ENCODE data around the gene TXNRD1. TPM values are rescaled to one million over a fixed set of nuclear protein-coding genes. Genes with fewer than 3 reads are reported as not detected.

TXNRD1 gene
- total and polyA plus RNA-seq, 2 of the 8 experiments (the other 6 are each of a cell fraction or from before 2014, with no cell fraction given): 56.8 to 127 TPM

GRCh38 chr12:104282109-104282508 lies 66.5 kb downstream of the TXNRD1 start:
- Histone ChIP-seq H3K36me3 (ENCODE audit: control insufficient read depth in 2 of 4, insufficient read depth in 4 of 4, low read length in 3 of 4) (no peaks in the 10 kb centered on the region), H3K27ac (ENCODE audit: low read depth, low read length) (no peak overlapping the region), H4K8ac (ENCODE audit: extremely low read depth, insufficient read depth, low read length) (no peak overlapping the region), H4K5ac (ENCODE audit: insufficient read length, low read depth, low read length) (no peak overlapping the region), H3K56ac (replicated peaks; ENCODE audit: insufficient read length, low read depth, low read length) (no peak overlapping the region), H2AFZ (ENCODE audit: low read length) (0 out of 2 replicates have a peak overlapping the region, but pooled peaks have one; percentile 34), H2AK5ac (ENCODE audit: low read depth, low read length) (no peak overlapping the region), H3K79me2 (ENCODE audit: control insufficient read depth in 1 of 2, insufficient read depth in 2 of 2, low read length in 2 of 2) (peaks cover 0 to 1% of the 10 kb centered on the region in 2 experiments; a peak in 1 of 4 replicates), H2BK5ac (ENCODE audit: low read depth, low read length) (no peak overlapping the region), H4K20me1 (replicated peaks in 1 of 2; ENCODE audit: control insufficient read depth in 1 of 2, insufficient read depth in 2 of 2, low read length in 2 of 2) (no peaks in the 10 kb centered on the region), H2BK12ac (ENCODE audit: low read depth, low read length) (no peak overlapping the region), H2BK15ac (ENCODE audit: low read length) (no peak overlapping the region), H3K4me2 (ENCODE audit: insufficient read depth in 1 of 2, low read depth in 2 of 2, low read length in 2 of 2) (no peak overlapping the region), H3K4ac (replicated peaks; ENCODE audit: insufficient read length, low read depth, low read length) (no peak overlapping the region), H3K79me1 (ENCODE audit: low read depth, low read length) (no peaks in the 10 kb centered on the region), H3K18ac (ENCODE audit: extremely low read depth, low read length) (no peak overlapping the region), H3K4me1 (replicated peaks in 1 of 4; ENCODE audit: control insufficient read depth in 3 of 4, insufficient read depth in 4 of 4, low read length in 3 of 4) (peaks cover 0 to 10% (median 4%) of the 10 kb centered on the region in 4 experiments; a peak in 6 of 7 replicates), H3K23me2 (ENCODE audit: low read depth, low read length) (no peaks in the 10 kb centered on the region), H3K9ac (replicated peaks in 1 of 4; ENCODE audit: extremely low read depth in 1 of 4, low read depth in 3 of 4, low read length in 3 of 4) (no peak overlapping the region), H3K23ac (ENCODE audit: insufficient read length) (no peak overlapping the region), H3K9me3 (ENCODE audit: insufficient read depth in 2 of 2, low read depth in 1 of 2, low read length in 1 of 2) (no peaks in the 10 kb centered on the region), H3K27me3 (replicated peaks in 1 of 4; ENCODE audit: control insufficient read depth in 3 of 4, extremely low read depth in 1 of 4, insufficient read depth in 3 of 4, low read length in 3 of 4) (no peaks in the 10 kb centered on the region), H3K14ac (ENCODE audit: insufficient read length) (no peak overlapping the region), H2BK120ac (replicated peaks; ENCODE audit: low read depth, low read length) (no peak overlapping the region), H4K91ac (replicated peaks; ENCODE audit: insufficient read length, low read length) (no peak overlapping the region), H2BK20ac (ENCODE audit: low read length) (no peak overlapping the region), H3K4me3 (ENCODE audit: extremely low read depth in 1 of 4, insufficient read depth in 2 of 4, low read depth in 3 of 4, low read length in 4 of 4) (no peak overlapping the region)
- no peak for DNase-seq (ENCODE audit: low read depth in 1 of 2, low spot score in 2 of 2)
- POLR2A ChIA-PET (ENCODE audit: partially characterized antibody): no interaction called here
- FAIRE-seq: no peak
- TF ChIP-seq TCF12 (IDR thresholded peaks at IDR 0.05; ENCODE audit: low read depth, low read length) (no peak), KDM4A (IDR thresholded peaks at IDR 0.05; ENCODE audit: low read depth, low read length, severe bottlenecking) (no peak), USF2 (IDR thresholded peaks at IDR 0.05; ENCODE audit: low read length) (no peak), GTF2F1 (IDR thresholded peaks at IDR 0.05; ENCODE audit: borderline replicate concordance, low read depth, low read length) (no peak), KDM1A (IDR thresholded peaks at IDR 0.05; ENCODE audit: borderline replicate concordance, low read length) (no peak), EZH2 (IDR thresholded peaks at IDR 0.05; ENCODE audit: low read depth, low read length, severe bottlenecking) (no peak), BCL11A (IDR thresholded peaks at IDR 0.05; ENCODE audit: low read depth in 2 of 2, low read length in 2 of 2) (no peak), CTBP2 (IDR thresholded peaks at IDR 0.05; ENCODE audit: borderline replicate concordance, insufficient read depth, insufficient read length, low read length) (no peak), SRF (IDR thresholded peaks at IDR 0.05; ENCODE audit: low read depth, low read length) (no peak), HDAC6 (IDR thresholded peaks at IDR 0.05; ENCODE audit: low read depth, low read length) (no peak), KDM5A (IDR thresholded peaks at IDR 0.05; ENCODE audit: low read length) (no peak)
- TF ChIP-seq, protein P1, sequence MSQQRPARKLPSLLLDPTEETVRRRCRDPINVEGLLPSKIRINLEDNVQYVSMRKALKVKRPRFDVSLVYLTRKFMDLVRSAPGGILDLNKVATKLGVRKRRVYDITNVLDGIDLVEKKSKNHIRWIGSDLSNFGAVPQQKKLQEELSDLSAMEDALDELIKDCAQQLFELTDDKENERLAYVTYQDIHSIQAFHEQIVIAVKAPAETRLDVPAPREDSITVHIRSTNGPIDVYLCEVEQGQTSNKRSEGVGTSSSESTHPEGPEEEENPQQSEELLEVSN (IDR thresholded peaks at IDR 0.05): no peak
- CTCF ChIA-PET (ENCODE audit: partially characterized antibody): no interaction called here

All from H1 (cell line).